Breast epithelium (tissue), 4 donors: ENCODE data around the gene ZNF841. TPM values are rescaled to one million over a fixed set of nuclear protein-coding genes. Genes with fewer than 3 reads are reported as not detected.
A peak's percentile ranks its signal among the peaks of the same experiment; 100 is the strongest.

Source experiments
- DNase-seq, 2 donors: peaks; one replicate each; pipeline ENCODE4 v3.0.0-alpha.2; 2019; ENCODE audit warnings: low spot score in 2 of 2
- H3K27ac ChIP-seq, 2 donors: fragments of 200-600 bp; sonication (generic) in 1 of 2; one replicate each; pipeline ENCODE4 v1.5.1; 2016 to 2019; ENCODE audit warnings: mild to moderate bottlenecking in 1 of 2
- H3K27me3 ChIP-seq, 2 donors: fragments of 200-600 bp; sonication (generic) in 1 of 2; one replicate each; pipeline versions ENCODE4 v1.5.1 to v1.6.0; 2017 to 2019; ENCODE audit warnings: control low read depth in 1 of 2, mild to moderate bottlenecking in 1 of 2
- H3K36me3 ChIP-seq: fragments of 200-600 bp; one replicate; pipeline ENCODE4 v1.5.1; 2019
- H3K4me1 ChIP-seq, 2 donors: fragments of 200-600 bp; sonication (generic); one replicate each; pipeline ENCODE4 v1.5.1; 2016 to 2019; ENCODE audit warnings: control low read depth in 1 of 2
- H3K4me3 ChIP-seq, 3 donors: fragments of 200-600 bp; sonication (generic); 1 replicate in 2 of 3; 2 replicates in 1 of 3; pipeline ENCODE4 v1.5.1; 2016 to 2019; ENCODE audit warnings: mild to moderate bottlenecking in 3 of 3, moderate library complexity in 2 of 3
- H3K9me3 ChIP-seq, 2 donors: fragments of 200-600 bp; sonication (generic) in 1 of 2; one replicate each; pipeline ENCODE4 v1.5.1; 2016 to 2019; ENCODE audit warnings: control low read depth in 1 of 2
- POLR2A ChIP-seq: fragments of 450-650 bp; IDR thresholded peaks from one replicate; pipeline ENCODE4 v1.6.1; 2016; ENCODE audit warnings: antibody characterized with exemption, mild to moderate bottlenecking, moderate library complexity
- POLR2AphosphoS5 ChIP-seq, 3 donors: sonication (generic); formaldehyde crosslinking; IDR thresholded peaks; one replicate each; pipeline ENCODE4 v1.6.1; 2017; ENCODE audit warnings: antibody characterized with exemption in 3 of 3
- intact Hi-C: fragments of 100-400 bp; cut with DNase I; formaldehyde crosslinking; loops from one replicate; pipeline ENCODE4 v1.15.1; 2023; ENCODE audit warnings: low total_unique reads
- total RNA-seq, 3 donors: library from RNA; depleted of rRNA; stranded (reverse); fragments of >200 nt; gene quantifications; one replicate each; pipeline ENCODE4 v1.1.0, GENCODE V29; 2016
- TF ChIP-seq, protein P1 (sequence below), 3 donors: fragments of 450-650 bp; IDR thresholded peaks; one replicate each; pipeline ENCODE4 v1.5.1; 2016 to 2017; ENCODE audit warnings: antibody characterized with exemption in 3 of 3, mild to moderate bottlenecking in 3 of 3, moderate library complexity in 3 of 3

The ZNF841 gene
- total RNA-seq, 3 donors from 2014 or later = 16.0 to 25.9 (median 19.3) TPM

DNA sequence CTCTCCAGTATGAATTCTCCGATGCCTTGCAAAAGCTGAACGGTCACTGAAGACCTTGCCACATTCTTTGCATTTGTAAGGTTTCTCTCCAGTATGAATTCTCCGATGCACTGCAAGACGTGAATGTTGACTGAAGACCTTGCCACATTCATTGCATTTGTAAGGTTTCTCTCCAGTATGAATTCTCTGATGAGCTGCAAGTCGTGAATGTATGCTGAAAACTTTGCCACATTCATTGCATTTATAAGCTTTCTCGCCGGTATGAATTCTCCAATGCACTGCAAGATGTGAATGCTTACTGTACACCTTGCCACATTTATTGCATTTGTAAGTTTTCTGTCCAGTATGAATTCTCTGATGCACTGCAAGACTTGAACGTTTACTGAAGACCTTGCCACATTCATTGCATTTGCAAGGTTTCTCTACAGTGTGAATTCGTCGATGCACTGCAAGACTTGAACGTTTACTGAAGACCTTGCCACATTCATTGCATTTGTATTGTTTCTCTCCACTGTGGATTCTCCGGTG lies 20.0 kb upstream of the ZNF841 start:
- TF ChIP-seq, protein P1, sequence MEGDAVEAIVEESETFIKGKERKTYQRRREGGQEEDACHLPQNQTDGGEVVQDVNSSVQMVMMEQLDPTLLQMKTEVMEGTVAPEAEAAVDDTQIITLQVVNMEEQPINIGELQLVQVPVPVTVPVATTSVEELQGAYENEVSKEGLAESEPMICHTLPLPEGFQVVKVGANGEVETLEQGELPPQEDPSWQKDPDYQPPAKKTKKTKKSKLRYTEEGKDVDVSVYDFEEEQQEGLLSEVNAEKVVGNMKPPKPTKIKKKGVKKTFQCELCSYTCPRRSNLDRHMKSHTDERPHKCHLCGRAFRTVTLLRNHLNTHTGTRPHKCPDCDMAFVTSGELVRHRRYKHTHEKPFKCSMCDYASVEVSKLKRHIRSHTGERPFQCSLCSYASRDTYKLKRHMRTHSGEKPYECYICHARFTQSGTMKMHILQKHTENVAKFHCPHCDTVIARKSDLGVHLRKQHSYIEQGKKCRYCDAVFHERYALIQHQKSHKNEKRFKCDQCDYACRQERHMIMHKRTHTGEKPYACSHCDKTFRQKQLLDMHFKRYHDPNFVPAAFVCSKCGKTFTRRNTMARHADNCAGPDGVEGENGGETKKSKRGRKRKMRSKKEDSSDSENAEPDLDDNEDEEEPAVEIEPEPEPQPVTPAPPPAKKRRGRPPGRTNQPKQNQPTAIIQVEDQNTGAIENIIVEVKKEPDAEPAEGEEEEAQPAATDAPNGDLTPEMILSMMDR (IDR thresholded peaks at IDR 0.05) = no peak
- TF ChIP-seq POLR2AphosphoS5 (IDR thresholded peaks at IDR 0.05) (no peak), POLR2A (no peak)
- H3K36me3 ChIP-seq = peaks cover 26% of the 10 kb centered on the region
- DNase-seq = no peak
- peak overlapping the region in 1 of 3 donors; percentile 6 for H3K4me3 ChIP-seq
- no peaks in the 10 kb centered on the region for H3K27me3 ChIP-seq
- intact Hi-C loops = no loop called here
- peaks cover 87 to 100% of the 10 kb centered on the region in 2 donors for H3K9me3 ChIP-seq
- no peaks in the 10 kb centered on the region for H3K4me1 ChIP-seq
- no peak overlapping the region for H3K27ac ChIP-seq

DNA sequence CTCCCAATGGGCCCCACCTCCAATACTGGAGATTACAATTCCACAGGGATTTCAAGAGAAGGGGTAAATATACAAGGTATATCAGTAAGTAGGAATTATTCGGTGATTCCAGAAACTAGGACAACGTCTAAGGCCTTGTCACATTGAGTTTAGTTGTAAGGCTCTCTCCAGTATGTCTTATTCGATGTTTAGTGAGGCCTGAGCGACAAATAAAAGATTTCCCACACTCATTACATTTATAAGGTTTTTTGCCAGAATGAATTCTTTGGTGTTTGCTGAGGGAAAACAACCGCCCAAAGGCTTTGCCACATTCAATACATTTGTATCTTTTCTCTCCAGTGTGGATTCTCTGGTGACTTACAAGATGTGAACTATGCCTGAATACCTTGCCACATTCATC lies 19.1 kb upstream of the ZNF841 start:
- TF ChIP-seq, protein P1 (IDR thresholded peaks at IDR 0.05) = no peak
- TF ChIP-seq POLR2A (no peak), POLR2AphosphoS5 (IDR thresholded peaks at IDR 0.05) (no peak)
- Histone ChIP-seq H3K9me3 (peaks cover 84 to 100% of the 10 kb centered on the region in 2 donors), H3K4me3 (no peak overlapping the region), H3K36me3 (peaks cover 21% of the 10 kb centered on the region), H3K27ac (no peak overlapping the region), H3K27me3 (no peaks in the 10 kb centered on the region), H3K4me1 (no peaks in the 10 kb centered on the region)
- no peak for DNase-seq
- intact Hi-C loops = no loop called here

DNA sequence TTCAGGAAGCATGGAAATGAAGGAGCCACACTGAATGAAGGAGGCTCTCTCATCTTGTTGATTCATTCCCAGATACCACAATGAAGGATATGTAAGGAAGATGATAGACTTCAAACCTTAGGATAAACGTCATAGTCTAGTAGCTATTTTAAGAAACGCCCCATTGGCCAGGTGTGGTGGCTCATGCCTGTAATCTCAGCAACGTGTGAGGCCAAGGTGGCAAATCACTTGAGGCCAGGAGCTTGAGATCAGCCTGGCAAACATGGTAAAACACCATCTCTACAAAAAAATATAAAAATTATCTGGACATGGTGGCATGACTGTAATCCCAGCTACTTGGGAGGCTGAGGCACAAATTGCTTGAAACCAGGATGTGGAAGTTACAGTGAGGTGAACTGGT lies 17.1 kb upstream of the ZNF841 start:
- Histone ChIP-seq H3K27me3 (no peaks in the 10 kb centered on the region), H3K36me3 (peaks cover 9% of the 10 kb centered on the region), H3K9me3 (peaks cover 84 to 99% of the 10 kb centered on the region in 2 donors), H3K4me3 (no peak overlapping the region), H3K4me1 (no peaks in the 10 kb centered on the region), H3K27ac (no peak overlapping the region)
- DNase-seq = no peak
- TF ChIP-seq, protein P1 (IDR thresholded peaks at IDR 0.05) = no peak
- no peak for TF ChIP-seq POLR2AphosphoS5 (IDR thresholded peaks at IDR 0.05)
- no peak for TF ChIP-seq POLR2A
- intact Hi-C loops = no loop called here

DNA sequence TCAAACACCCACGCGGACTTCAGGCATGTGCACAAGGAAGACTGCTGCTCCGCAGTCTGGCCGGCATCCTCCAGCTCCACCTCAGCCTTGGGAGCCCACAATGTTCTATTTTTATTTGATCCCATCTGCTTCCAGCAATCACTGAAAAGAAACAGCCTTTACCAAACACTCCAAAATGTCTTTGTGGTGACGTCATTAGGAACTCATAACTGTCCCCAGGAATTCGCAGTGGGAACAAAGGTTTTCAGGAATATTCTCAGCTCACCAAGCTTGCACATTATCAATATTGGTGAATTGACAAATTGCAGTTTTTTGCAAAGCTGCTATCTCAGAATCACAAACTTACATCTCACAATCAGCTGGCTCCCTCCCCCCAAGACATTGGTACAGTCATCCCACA lies 15.2 kb upstream of the ZNF841 start:
- H3K36me3 ChIP-seq = no peaks in the 10 kb centered on the region
- no peak overlapping the region for H3K27ac ChIP-seq
- no peak overlapping the region for H3K4me3 ChIP-seq
- TF ChIP-seq, protein P1 (IDR thresholded peaks at IDR 0.05) = no peak
- TF ChIP-seq POLR2AphosphoS5 (IDR thresholded peaks at IDR 0.05) (no peak), POLR2A (no peak)
- H3K27me3 ChIP-seq = no peaks in the 10 kb centered on the region
- intact Hi-C loops = no loop called here
- H3K4me1 ChIP-seq = no peaks in the 10 kb centered on the region
- peaks cover 82 to 96% of the 10 kb centered on the region in 2 donors for H3K9me3 ChIP-seq
- DNase-seq = no peak

DNA sequence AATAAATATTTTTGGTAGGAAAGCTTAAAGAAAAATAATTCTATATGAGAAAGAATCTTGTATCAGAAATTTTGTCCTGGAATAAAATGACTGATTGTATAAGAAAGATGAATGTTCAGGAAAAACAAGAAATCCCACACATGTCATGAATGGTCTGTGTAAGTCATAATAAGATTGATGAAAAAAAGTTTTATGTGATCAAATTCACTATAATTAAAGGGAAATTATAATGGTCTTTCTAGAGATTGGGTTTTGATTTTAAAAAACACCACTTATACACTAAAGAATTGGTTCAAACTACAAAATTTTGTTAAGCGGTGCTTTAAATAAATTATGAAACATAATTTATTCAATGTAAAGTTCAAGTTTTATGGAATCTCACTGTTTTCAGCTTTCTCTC lies 7.2 kb upstream of the ZNF841 start:
- Histone ChIP-seq H3K9me3 (peaks cover 37 to 64% of the 10 kb centered on the region in 2 donors), H3K4me3 (no peak overlapping the region), H3K4me1 (no peaks in the 10 kb centered on the region), H3K36me3 (no peaks in the 10 kb centered on the region), H3K27me3 (no peaks in the 10 kb centered on the region), H3K27ac (no peak overlapping the region)
- intact Hi-C loops = no loop called here
- TF ChIP-seq POLR2AphosphoS5 (IDR thresholded peaks at IDR 0.05) = no peak
- TF ChIP-seq, protein P1 (IDR thresholded peaks at IDR 0.05) = no peak
- TF ChIP-seq POLR2A = no peak
- no peak for DNase-seq
